Glomerular visceral epithelial cell (primary cell): ENCODE measurements around the gene C4B.
"Not testable (repeated sequence)": the region's sequence is repeated elsewhere in the genome, so short reads cannot be mapped to it uniquely, and the experiment has no call there.

Experiments used
- DNase-seq: peaks from one replicate; pipeline ENCODE4 v3.0.0-alpha.2; 2016; ENCODE audit errors: extremely low spot score

C4B gene

GRCh38 chr6:32035283-32036013 lies 20.9 kb downstream of the C4B start:
- not testable (repeated sequence) for DNase-seq

DNA sequence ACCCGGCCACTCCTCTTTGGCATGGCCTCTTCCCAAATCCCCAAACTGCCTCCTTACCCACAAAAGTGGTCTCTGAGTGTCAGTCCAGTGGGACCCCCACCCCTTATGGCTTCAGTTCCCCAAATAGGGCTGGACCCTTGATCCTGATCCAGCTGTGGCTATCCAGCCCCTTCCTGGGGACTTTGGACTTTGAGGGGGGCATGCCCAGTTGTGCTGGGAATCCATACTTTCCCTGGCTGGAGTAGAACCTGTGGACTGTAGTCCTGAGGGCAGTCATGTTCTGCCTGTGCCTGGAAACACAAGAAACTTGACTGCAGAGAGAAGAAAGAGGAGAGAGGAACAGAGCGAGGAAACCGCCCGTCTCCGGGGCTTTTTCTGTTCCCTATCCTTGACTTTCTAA lies 22.5 kb downstream of the C4B start:
- not testable (repeated sequence) for DNase-seq

DNA sequence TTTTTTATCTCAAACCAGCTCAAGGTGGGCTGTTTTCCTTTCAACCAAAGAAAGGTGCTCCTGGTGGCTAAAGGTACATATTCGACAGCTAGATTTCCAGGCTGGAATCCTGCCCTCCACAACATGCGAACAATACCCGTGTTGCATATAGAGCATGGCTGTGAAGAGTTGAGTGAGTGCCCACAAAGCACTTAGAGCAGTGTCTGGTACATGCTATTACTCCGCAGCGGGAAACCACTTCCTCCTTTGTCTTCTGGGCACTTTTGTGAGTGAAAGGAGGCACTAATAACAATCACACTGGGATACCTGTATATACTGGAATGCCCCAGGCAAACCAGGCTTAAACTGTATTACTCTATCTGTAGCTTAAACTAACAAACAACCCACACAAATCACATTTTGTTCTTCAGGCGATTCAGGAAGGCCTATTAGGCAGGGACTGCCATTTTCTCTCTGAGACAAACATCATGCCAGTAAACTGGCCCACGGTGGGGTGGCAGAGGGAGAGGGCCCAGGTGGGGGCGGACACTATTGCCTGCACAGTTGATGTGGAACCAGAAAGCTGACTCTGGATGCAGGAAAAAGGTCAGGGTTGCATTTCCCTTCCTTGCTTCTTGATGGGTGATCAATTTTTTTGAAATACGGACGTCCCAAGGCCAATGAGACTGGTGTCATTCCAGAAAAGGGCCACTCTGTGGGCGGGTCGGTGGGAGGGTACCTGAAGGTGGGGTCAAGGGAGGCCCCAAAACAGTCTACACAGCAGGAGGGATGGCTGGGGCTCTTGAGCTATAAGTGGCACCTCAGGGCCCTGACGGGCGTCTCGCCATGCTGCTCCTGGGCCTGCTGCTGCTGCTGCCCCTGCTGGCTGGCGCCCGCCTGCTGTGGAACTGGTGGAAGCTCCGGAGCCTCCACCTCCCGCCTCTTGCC lies 23.3 kb downstream of the C4B start, which contains the start of gene CYP21A2:
TSS of gene CYP21A2 (plus strand) at position 818 of the 927 bp plus-strand sequence. CDS start at position 826, 8 bp downstream.
- DNase-seq: not testable (repeated sequence)

GRCh38 chr6:32038878-32039277 lies 24.3 kb downstream of the C4B start:
- not testable (repeated sequence) for DNase-seq

DNA sequence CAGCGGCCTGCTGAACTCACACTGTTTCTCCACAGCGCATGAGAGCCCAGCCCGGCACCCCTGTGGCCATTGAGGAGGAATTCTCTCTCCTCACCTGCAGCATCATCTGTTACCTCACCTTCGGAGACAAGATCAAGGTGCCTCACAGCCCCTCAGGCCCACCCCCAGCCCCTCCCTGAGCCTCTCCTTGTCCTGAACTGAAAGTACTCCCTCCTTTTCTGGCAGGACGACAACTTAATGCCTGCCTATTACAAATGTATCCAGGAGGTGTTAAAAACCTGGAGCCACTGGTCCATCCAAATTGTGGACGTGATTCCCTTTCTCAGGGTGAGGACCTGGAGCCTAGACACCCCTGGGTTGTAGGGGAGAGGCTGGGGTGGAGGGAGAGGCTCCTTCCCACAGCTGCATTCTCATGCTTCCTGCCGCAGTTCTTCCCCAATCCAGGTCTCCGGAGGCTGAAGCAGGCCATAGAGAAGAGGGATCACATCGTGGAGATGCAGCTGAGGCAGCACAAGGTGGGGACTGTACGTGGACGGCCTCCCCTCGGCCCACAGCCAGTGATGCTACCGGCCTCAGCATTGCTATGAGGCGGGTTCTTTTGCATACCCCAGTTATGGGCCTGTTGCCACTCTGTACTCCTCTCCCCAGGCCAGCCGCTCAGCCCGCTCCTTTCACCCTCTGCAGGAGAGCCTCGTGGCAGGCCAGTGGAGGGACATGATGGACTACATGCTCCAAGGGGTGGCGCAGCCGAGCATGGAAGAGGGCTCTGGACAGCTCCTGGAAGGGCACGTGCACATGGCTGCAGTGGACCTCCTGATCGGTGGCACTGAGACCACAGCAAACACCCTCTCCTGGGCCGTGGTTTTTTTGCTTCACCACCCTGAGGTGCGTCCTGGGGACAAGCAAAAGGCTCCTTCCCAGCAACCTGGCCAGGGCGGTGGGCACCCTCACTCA lies 25.0 kb downstream of the C4B start:
- DNase-seq: not testable (repeated sequence)

DNA sequence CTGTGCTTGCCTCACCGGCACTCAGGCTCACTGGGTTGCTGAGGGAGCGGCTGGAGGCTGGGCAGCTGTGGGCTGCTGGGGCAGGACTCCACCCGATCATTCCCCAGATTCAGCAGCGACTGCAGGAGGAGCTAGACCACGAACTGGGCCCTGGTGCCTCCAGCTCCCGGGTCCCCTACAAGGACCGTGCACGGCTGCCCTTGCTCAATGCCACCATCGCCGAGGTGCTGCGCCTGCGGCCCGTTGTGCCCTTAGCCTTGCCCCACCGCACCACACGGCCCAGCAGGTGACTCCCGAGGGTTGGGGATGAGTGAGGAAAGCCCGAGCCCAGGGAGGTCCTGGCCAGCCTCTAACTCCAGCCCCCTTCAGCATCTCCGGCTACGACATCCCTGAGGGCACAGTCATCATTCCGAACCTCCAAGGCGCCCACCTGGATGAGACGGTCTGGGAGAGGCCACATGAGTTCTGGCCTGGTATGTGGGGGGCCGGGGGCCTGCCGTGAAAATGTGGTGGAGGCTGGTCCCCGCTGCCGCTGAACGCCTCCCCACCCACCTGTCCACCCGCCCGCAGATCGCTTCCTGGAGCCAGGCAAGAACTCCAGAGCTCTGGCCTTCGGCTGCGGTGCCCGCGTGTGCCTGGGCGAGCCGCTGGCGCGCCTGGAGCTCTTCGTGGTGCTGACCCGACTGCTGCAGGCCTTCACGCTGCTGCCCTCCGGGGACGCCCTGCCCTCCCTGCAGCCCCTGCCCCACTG lies 25.9 kb downstream of the C4B start:
- not testable (repeated sequence) for DNase-seq

DNA sequence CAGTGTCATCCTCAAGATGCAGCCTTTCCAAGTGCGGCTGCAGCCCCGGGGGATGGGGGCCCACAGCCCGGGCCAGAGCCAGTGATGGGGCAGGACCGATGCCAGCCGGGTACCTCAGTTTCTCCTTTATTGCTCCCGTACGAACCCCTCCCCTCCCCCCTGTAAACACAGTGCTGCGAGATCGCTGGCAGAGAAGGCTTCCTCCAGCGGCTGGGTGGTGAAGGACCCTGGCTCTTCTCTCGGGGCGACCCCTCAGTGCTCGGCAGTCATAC lies 26.4 kb downstream of the C4B start:
- DNase-seq: not testable (repeated sequence)

- not testable (repeated sequence) for DNase-seq
Observed at GRCh38 chr6:32041385-32041784, 26.8 kb downstream of the C4B start.

GRCh38 chr6:32042276-32042675 lies 27.7 kb downstream of the C4B start:
- not testable (repeated sequence) for DNase-seq

DNA sequence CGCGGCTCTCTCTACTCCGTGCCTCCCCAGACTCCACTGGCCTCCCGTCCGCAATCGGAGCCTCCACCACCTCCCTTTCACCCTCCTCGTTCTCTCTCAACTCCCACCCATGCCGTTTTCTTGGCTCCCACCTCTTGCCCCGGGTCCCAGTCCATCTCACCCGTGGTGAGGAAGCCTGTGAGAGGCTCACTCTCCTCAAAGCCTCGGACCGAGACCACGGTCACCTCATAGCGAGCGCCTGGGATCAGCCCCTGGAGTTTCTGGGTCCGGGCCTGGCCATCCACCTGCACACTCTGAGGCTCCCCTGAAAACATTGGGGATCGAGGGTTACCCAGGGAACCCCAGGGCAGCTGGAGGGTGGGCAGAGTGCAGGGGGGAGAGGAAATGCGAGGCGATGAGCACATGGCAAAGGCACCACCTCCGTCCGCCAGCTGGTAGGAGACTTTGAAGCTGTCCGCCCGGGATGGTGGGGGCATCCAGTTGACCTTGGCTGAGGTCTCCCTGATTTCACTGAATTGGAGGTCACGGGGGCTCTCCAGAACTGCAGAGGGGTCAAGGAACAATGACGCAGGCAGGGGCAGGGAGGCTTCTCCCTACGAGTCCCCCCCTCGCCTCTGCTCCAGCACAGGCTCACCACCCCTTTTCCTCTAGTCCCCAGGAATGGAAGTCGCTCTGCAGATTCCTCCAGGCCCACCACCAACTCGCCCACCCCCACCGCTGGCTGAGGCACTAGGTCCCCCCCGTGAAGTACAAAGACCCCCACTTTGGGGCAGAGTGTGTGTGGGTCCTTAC lies 29.2 kb downstream of the C4B start:
- DNase-seq: not testable (repeated sequence)

GRCh38 chr6:32044916-32045315 lies 30.3 kb downstream of the C4B start:
- DNase-seq: not testable (repeated sequence)

- DNase-seq: no peak
Observed at GRCh38 chr6:32045811-32046449, 31.3 kb downstream of the C4B start.

- DNase-seq: no peak
Observed at GRCh38 chr6:32046450-32047083, 32.0 kb downstream of the C4B start.

DNA sequence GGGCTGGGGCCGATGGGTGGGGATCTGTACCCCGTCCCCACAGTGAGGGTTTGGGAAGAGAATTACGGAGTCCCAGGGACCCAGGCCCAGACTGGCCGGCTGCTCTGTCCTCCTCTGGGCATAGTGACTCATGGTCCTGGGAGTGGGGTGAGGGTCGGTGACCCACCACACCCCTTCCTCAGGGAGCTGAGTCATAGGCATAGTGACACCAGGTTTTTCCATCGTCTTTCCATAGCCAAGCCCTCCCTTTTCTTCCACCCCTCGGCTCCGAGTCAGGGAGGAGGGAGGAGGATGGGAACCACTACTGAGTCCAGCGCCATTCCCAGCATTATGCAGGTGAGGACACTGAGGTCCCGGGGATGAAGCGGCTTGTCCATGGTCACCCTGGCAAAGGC lies 32.5 kb downstream of the C4B start:
- DNase-seq: no peak

DNA sequence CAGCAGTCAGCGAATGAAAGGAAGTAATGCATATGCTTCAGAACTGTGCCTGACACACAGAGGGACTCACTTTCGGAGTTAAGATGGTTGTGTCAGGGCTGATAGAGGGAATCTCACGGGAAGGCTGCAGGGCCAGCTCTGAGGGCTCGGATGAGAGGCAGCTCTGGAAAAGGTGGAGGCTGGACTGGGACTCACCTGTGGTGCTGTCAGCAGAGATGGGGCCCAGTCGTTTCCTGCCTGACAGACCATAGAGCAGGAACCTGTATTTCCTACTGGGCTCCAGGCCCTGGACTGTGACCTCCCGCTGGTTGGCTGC lies 32.9 kb downstream of the C4B start:
- no peak for DNase-seq

DNA sequence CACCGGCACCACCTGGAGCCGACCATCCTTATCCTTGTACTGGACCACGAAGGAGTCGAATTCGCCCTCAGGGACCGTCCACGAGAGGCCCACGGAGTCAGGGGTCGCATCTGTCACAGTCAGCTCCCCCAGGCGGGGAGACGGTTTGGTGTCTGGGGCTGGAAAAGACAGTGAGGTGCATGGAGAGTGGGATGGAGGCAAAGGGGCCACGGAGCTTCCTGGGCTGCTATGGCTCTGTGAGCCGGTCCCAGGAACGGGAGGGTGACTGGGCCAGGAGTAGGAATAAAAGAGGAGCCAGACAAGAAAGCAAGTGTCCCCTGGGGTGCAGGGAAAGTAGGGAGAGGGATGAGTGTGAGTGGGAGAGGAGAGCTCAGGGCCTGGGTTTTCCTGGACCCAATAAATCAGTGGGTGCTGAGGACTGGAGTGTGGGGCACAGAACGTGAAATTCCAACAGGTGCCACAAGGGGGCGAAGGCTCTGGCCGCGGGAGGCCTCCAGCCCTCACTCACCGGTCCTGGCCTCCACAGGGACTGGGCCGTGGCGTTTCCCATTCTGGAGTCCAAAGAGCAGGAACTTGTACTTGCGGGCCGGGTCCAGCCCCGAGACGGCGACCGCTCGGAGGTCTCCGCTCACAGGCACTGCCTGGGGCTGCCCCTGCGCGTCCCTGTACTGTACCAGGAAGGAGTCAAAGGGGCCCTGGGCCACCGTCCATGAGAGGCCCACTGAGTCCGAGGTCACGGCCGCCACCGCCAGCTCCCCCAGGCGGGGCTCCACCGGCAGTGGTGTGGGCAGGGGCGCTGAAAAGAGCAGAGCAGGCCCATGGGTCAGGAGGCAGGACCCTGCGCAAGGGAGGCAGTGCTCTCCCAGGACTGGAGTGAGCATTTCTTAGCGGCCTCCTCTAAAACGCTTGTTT lies 33.5 kb downstream of the C4B start:
- peak; percentile 64 for DNase-seq

DNA sequence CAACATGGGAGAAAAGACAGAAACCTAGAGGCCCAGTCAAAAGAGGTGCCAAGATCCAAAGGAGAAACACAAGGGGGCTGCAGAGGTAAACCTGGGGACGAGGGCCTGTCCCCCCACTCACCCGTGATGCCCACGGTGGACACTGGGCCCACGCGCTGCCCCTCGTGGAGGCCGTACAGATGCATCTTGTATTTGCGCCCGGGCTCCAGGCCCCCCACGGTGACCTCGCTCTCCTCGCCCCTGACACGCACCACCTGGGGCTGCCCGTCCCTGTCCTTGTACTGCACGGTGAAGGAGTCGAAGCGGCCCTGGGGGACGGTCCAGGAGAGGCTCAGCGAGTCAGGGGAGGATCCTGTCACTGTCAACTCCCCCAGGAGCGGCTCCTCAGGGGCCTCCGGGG lies 34.6 kb downstream of the C4B start:
- not testable (repeated sequence) for DNase-seq

- DNase-seq: not testable (repeated sequence)
Observed at GRCh38 chr6:32049736-32050135, 35.1 kb downstream of the C4B start.
